VCaP (cell line): ENCODE data around the gene BACE2.

Experiments used
- H3K27ac ChIP-seq: fragments of 450-650 bp; 2 replicates; pipeline ENCODE4 v1.5.1; 2017
- CTCF ChIP-seq: fragments of 450-650 bp; conservative IDR thresholded peaks from 2 replicates; pipeline ENCODE4 v1.5.1; 2017; ENCODE audit warnings: mild to moderate bottlenecking, moderate library complexity

Gene BACE2

GRCh38 chr21:41133874-41134522 lies 34.0 kb upstream of the BACE2 start:
- H3K27ac ChIP-seq = no peak overlapping the region
- peak; percentile 95 for TF ChIP-seq CTCF

GRCh38 chr21:41135746-41136145 lies 32.2 kb upstream of the BACE2 start:
- no peak overlapping the region for H3K27ac ChIP-seq
- no peak for TF ChIP-seq CTCF

DNA sequence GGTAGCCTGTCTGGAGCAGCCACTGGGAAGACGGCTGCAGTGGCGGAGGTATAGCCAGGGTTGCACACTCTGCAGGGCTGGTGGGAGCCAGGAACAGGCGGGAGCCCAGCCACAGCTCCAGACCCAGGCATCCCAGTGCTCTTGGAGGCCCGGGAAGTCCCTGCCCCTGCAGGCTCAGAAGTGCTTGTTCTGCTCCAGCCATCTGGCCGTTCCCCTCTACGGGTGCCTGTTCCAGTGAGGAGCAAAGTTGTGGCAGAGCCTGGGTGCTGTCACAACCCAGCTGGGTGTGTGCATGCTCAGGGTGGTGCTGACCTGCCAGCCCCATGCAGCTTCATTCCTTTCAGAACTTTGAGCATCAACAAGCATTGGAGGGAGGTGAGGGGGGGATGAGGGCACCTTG lies 31.7 kb upstream of the BACE2 start:
- no peak overlapping the region for H3K27ac ChIP-seq
- no peak for TF ChIP-seq CTCF

DNA sequence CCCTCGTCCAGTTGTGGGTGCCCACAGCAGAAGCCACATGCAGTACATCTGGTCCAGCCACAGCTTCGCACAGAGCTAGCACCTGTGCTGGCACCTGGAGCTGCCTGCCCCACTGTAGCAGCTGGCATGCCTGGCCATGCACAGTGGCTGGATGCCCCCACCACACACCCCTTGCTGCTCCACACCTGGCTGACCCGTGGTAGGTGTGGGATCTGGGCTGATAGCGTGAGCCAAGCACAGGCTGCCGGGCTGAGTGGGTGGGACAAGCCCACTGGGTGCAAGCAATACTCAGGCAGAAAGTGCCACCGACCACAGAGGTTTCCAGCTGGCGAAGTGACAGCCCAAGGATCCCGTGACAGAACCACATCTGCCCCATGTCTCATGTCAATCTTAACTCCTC lies 30.6 kb upstream of the BACE2 start:
- no peak for TF ChIP-seq CTCF
- H3K27ac ChIP-seq = no peak overlapping the region

- TF ChIP-seq CTCF = no peak
- no peak overlapping the region for H3K27ac ChIP-seq
Observed at GRCh38 chr21:41137889-41138288, 30.1 kb upstream of the BACE2 start.

DNA sequence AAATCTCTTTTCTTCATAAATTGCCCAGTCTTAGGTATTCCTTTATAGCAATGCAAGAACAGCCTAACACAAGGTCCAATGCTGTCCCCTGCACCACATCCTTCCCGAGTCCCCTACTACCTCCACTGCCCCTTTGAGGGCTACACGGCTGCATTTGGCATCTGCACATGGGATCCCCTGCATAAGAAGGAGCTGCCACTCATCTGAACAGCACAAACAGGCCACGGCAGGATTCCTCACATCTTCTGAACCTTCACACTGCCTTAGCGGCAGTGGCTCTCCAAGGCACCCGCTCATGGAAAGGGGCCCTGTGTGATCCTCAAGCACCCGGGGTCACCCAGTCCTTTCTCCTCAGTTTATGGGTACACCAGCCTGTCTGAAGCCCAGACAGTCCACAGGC lies 29.2 kb upstream of the BACE2 start:
- H3K27ac ChIP-seq = no peak overlapping the region
- TF ChIP-seq CTCF = no peak

DNA sequence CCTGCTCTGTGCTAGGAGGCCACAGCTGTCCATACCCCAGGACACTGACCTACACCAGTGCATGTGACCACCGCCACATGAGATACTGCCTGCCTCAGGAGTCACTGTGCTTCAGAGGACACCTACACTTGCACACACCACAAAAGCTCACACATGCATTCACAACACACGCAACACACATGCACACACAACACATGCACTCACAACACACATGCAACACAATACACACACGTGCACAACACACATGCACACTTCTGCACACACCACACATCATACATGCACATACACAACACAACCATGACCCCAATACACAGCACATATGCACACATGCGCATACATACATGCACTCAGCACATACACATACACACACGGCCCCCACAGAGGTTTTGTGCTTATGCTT lies 28.7 kb upstream of the BACE2 start:
- H3K27ac ChIP-seq = no peak overlapping the region

More for the DNA sequence above, 28.7 kb upstream of the BACE2 start:
- TF ChIP-seq CTCF = no peak
